Measurements from ENCODE around the gene TAPBP. TPM values are rescaled to one million over a fixed set of nuclear protein-coding genes. Genes with fewer than 3 reads are reported as not detected.
"Not testable (repeated sequence)": the region's sequence is repeated elsewhere in the genome, so short reads cannot be mapped to it uniquely, and the experiment has no call there.

The TAPBP gene
- polyA plus RNA-seq, 3 donors: 138 to 228 (median 141) TPM

GRCh38 chr6:33271117-33271467 lies 42.8 kb downstream of the TAPBP start:
- Histone ChIP-seq H3K4me3 (replicated peaks in 1 of 3; ENCODE audit: low read depth in 2 of 3, low read length in 3 of 3) (peak overlapping the region; percentile 83 to 95 (median 91)), H3K79me2 (ENCODE audit: insufficient read depth, low read length) (peaks cover 57% of the 10 kb centered on the region), H4K20me1 (ENCODE audit: insufficient read depth, low read length) (peaks cover 34% of the 10 kb centered on the region), H3K27me3 (ENCODE audit: control insufficient read depth in 2 of 2, insufficient read depth in 2 of 2, low read length in 2 of 2) (no peaks in the 10 kb centered on the region), H3K9me3 (replicated peaks in 1 of 2; ENCODE audit: control insufficient read depth in 1 of 2, insufficient read depth in 1 of 2, low read length in 2 of 2) (no peaks in the 10 kb centered on the region), H3K4me1 (ENCODE audit: control insufficient read depth in 1 of 2, insufficient read depth in 2 of 2, low read length in 2 of 2) (peaks cover 48 to 54% of the 10 kb centered on the region in 2 donors), H2AFZ (ENCODE audit: insufficient read depth, low read depth, low read length, poor library complexity, severe bottlenecking) (peak overlapping the region; percentile 90), H3K9ac (ENCODE audit: insufficient read depth, low read length, poor library complexity, severe bottlenecking) (peak overlapping the region; percentile 89), H3K4me2 (replicated peaks; ENCODE audit: extremely low read depth, low read length, poor library complexity, severe bottlenecking) (peak overlapping the region; percentile 79), H3K27ac (ENCODE audit: low read depth in 1 of 2, low read length in 2 of 2) (peak overlapping the region; percentile 93 to 99), H3K36me3 (replicated peaks in 1 of 2; ENCODE audit: control insufficient read depth in 1 of 2, insufficient read depth in 2 of 2, low read length in 2 of 2) (peaks cover 58 to 75% of the 10 kb centered on the region in 2 donors)
- H3K27ac Mint-ChIP-seq: peak overlapping the region; percentile 98 to 100 (median 100)
- intact Hi-C loops (cut with micrococcal nuclease): no loop called here
- H3K4me3 Mint-ChIP-seq: peak overlapping the region; percentile 96 to 100
- H3K27me3 Mint-ChIP-seq (ENCODE audit: low read depth in 3 of 3): peaks cover 0 to 1% (median 0%) of the 10 kb centered on the region in 3 donors
- peaks cover 52% of the 10 kb centered on the region for H3K4me1 Mint-ChIP-seq
- no peaks in the 10 kb centered on the region for H3K9me3 Mint-ChIP-seq
- DNase-seq: peak in 1 of 3 donors; percentile 16
- WGBS (ENCODE audit: insufficient coverage): 0% methylated on average over 3 of the region's 7 CpGs
- TF ChIP-seq CTCF (IDR thresholded peaks at IDR 0.05): no peak
- peaks cover 60 to 67% of the 10 kb centered on the region in 2 donors for H3K36me3 Mint-ChIP-seq

GRCh38 chr6:33264015-33264414 lies 49.9 kb downstream of the TAPBP start:
- WGBS (ENCODE audit: insufficient coverage): 100% methylated on average over 4 of the region's 7 CpGs
- Histone ChIP-seq H2AFZ (ENCODE audit: insufficient read depth, low read depth, low read length, poor library complexity, severe bottlenecking) (no peak overlapping the region), H3K36me3 (replicated peaks in 1 of 2; ENCODE audit: control insufficient read depth in 1 of 2, insufficient read depth in 2 of 2, low read length in 2 of 2) (peaks cover 75 to 100% of the 10 kb centered on the region in 2 donors), H3K4me3 (replicated peaks in 1 of 3; ENCODE audit: low read depth in 2 of 3, low read length in 3 of 3) (no peak overlapping the region), H3K27ac (ENCODE audit: low read depth in 1 of 2, low read length in 2 of 2) (peak overlapping the region in 1 of 2 donors; percentile 6), H4K20me1 (ENCODE audit: insufficient read depth, low read length) (no peaks in the 10 kb centered on the region), H3K79me2 (ENCODE audit: insufficient read depth, low read length) (no peaks in the 10 kb centered on the region), H3K27me3 (ENCODE audit: control insufficient read depth in 2 of 2, insufficient read depth in 2 of 2, low read length in 2 of 2) (no peaks in the 10 kb centered on the region), H3K4me2 (replicated peaks; ENCODE audit: extremely low read depth, low read length, poor library complexity, severe bottlenecking) (no peak overlapping the region), H3K9me3 (replicated peaks in 1 of 2; ENCODE audit: control insufficient read depth in 1 of 2, insufficient read depth in 1 of 2, low read length in 2 of 2) (no peaks in the 10 kb centered on the region), H3K9ac (ENCODE audit: insufficient read depth, low read length, poor library complexity, severe bottlenecking) (no peak overlapping the region), H3K4me1 (ENCODE audit: control insufficient read depth in 1 of 2, insufficient read depth in 2 of 2, low read length in 2 of 2) (peaks cover 5 to 6% of the 10 kb centered on the region in 2 donors)
- Mint-ChIP-seq H3K4me1 (peaks cover 8% of the 10 kb centered on the region), H3K27me3 (ENCODE audit: low read depth in 3 of 3) (peaks cover 0 to 2% (median 1%) of the 10 kb centered on the region in 3 donors), H3K9me3 (no peaks in the 10 kb centered on the region), H3K4me3 (no peak overlapping the region), H3K27ac (peak overlapping the region in 2 of 7 donors; percentile 16 to 62), H3K36me3 (peaks cover 87 to 97% of the 10 kb centered on the region in 2 donors)
- intact Hi-C loops (cut with micrococcal nuclease): no loop called here
- TF ChIP-seq CTCF (IDR thresholded peaks at IDR 0.05): no peak
- no peak for DNase-seq

- H3K27me3 Mint-ChIP-seq (ENCODE audit: low read depth in 3 of 3); intact Hi-C loops (cut with micrococcal nuclease); H3K4me2 ChIP-seq (replicated peaks; ENCODE audit: extremely low read depth, low read length, poor library complexity, severe bottlenecking); H3K4me3 ChIP-seq (replicated peaks in 1 of 3; ENCODE audit: low read depth in 2 of 3, low read length in 3 of 3); H3K9me3 Mint-ChIP-seq; H3K27ac ChIP-seq (ENCODE audit: low read depth in 1 of 2, low read length in 2 of 2); H3K4me1 ChIP-seq (ENCODE audit: control insufficient read depth in 1 of 2, insufficient read depth in 2 of 2, low read length in 2 of 2); H3K9ac ChIP-seq (ENCODE audit: insufficient read depth, low read length, poor library complexity, severe bottlenecking); H2AFZ ChIP-seq (ENCODE audit: insufficient read depth, low read depth, low read length, poor library complexity, severe bottlenecking); H3K79me2 ChIP-seq (ENCODE audit: insufficient read depth, low read length); H3K4me1 Mint-ChIP-seq; H3K27ac Mint-ChIP-seq; H3K27me3 ChIP-seq (ENCODE audit: control insufficient read depth in 2 of 2, insufficient read depth in 2 of 2, low read length in 2 of 2); H3K9me3 ChIP-seq (replicated peaks in 1 of 2; ENCODE audit: control insufficient read depth in 1 of 2, insufficient read depth in 1 of 2, low read length in 2 of 2); H4K20me1 ChIP-seq (ENCODE audit: insufficient read depth, low read length); H3K4me3 Mint-ChIP-seq; DNase-seq: not testable (repeated sequence)
- H3K36me3 ChIP-seq (replicated peaks in 1 of 2; ENCODE audit: control insufficient read depth in 1 of 2, insufficient read depth in 2 of 2, low read length in 2 of 2): peaks cover 69 to 99% of the 10 kb centered on the region in 2 donors
- H3K36me3 Mint-ChIP-seq: peaks cover 79 to 96% of the 10 kb centered on the region in 2 donors
- WGBS (ENCODE audit: insufficient coverage): no CpG with 5 or more reads among the region's 3 CpGs
Measured at GRCh38 chr6:33262490-33262889, 51.4 kb downstream of the TAPBP start.
